KG1 (cell line): ENCODE data around the gene KCNS3.

Experiments
- DNase-seq: peaks from one replicate; lab custom pipeline; 2025; lab: John Stamatoyannopoulos, UW

Gene KCNS3

DNA sequence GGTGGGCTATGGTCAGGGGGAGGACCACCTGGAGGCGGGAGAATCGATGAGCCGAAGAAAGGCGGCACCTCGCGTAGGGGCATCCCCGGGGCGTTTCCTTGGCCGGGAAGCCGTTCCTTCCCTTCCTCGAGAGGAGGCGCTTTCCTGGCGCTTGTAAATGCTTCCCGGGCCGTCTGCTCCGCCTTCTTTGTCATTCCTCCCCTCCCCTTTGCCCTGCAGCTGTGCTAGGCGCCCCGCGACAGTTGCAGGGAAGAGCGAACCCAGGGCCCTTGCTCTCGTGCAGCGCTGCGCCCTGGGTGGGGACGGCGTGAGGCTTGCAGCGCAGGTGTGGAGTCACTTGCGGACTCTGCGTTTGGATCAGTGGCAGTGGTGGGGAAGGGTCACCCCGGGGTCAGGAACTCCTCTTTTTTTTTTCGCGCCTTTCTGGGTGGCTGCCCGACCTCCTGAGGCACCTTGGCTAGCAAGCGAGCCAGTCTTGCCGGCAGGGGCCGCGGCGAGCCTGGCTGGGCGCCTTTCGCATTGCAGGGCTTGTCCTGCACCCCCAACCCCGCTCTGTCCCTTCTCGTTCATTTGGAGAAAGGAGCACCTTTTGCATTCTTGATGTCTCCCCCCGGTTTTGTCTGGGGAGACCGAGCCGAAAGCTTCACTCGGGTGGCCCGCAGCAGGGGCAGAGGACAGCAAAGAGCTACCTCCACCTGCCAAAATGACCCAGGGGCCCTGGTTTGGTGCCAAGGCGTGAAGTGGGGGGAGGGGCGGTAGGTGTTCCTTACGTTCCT, 858 bp downstream of the KCNS3 start:
- no peak for DNase-seq

DNA sequence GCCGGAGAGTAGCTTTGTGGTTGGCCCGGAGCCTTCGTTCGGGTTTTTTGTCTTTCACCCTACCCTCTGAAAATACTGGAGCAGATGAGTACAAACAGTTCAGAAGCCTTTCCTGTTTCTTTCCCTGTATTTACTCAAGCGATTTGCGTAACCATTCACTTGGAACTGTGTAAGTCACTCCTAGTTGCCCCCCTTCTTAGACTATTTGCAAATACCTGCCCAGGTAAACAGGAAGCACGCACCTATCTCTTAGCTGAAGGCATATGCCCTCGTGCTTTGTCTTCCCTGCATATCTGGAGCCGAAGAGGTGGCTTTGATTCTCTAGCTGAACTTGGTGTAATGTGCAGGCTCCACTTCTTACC, 1.4 kb downstream of the KCNS3 start:
- DNase-seq: no peak

DNA sequence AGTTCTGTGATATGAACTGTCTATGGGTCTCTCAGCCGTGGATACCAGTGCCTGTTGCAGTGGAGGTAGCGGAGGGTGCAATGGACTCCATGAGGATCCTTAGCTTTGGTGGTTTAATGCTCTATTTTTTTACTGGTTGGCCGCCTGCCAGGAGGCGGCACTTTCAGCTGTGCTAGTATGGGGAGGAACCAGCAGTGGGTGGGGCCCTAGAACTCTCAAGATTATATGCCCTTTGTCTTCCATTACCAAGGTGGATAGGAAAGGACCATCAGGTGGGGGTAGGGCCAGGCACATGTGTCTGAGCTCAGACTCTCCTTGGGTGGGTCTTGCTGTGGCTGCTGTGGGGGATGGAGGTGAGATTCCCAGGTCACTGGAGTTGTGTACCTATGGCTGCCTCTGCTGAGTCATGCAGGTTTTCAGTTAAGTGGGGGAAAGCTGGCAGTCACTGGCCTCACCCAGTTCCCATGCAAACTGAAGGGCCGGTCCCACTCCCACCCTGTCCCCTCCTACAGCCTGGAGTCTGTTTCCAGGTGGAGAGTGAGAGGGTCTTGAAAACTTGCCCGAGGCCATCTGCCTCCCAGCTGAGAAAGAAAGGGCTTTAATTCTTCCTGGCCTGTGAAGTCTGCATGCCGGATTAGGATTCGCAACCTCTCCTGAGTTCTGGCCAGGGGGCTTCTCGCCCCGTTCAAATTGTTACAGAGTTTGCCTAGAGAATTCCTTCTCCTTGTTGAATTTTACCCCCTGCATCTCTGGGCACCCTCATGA, 14.5 kb downstream of the KCNS3 start:
- no peak for DNase-seq

DNA sequence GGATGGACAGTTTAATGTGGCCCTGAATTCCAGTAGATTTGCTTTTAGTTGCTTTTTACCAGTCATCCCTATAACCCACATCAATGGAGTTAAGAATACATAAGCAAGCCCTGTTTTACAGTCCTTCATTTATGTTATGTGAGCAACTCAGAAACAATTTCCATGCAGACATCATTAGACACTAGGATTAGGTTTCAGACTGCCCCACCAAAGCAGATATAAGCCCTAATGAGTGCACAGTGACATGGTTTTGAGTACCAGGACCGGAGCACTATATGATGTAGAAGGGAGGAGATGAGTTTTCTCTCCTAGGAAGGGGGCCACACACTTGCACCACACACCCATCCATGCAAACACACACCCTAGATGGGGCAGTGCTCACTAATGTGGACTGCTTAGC, 15.5 kb downstream of the KCNS3 start:
- no peak for DNase-seq

DNA sequence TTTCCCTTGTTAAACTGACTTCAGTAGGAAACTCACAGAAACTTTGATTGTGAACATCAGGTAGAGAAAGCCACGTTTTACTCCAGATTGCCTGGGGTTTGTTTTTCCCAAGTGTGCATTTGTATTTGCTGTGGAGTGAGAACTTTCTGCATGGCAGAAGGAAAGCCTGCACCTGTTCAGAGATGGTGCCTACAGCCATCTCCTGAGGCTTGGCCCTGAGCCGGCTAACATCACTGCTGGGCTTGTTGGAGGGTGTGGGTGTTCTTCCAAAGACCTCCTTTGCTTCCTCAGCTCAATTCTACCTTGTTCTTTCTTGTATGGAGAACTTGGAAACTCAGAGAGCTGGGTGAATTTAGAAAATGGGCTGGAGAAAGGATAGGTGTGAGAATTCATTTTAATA, 16.1 kb downstream of the KCNS3 start:
- DNase-seq: no peak

DNA sequence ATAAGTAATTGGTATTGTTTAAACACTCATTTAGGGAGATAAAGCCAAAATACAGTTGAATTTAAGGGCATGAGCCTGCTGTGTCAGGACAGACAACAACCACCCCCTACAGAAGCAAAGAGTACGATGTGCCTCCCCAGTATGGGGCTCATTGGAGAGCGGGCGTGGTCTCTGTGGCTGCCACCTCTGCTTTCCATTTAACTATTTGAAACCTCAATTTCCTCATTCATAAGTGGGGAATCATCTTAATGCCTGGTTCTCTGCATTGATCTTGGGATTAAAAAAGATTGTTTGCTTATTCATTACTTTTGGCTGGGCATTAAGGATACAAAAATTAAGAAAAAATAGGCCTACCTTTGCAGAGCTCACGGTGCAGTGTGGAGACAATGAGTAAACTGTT, 21.4 kb downstream of the KCNS3 start:
- DNase-seq: no peak

DNA sequence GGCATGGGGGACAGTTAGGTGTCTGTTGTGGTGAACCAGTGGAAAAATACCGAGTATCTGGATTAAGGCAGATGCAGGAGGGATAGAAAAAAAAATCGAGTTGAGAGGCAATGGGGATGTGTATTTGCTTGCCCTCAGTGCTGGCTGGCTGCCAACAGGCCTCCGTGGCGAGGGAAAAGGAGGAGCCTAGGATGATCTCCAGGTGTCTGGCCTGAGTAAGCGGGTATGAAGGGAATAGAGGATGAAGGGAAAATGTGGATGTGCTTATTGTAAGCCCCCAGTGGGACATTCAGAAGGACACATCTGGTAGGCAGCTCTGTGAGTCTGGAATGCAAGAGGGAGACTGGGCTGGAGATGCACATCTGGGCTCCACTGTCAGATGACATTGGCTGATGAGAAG, 22.8 kb downstream of the KCNS3 start:
- DNase-seq: no peak

DNA sequence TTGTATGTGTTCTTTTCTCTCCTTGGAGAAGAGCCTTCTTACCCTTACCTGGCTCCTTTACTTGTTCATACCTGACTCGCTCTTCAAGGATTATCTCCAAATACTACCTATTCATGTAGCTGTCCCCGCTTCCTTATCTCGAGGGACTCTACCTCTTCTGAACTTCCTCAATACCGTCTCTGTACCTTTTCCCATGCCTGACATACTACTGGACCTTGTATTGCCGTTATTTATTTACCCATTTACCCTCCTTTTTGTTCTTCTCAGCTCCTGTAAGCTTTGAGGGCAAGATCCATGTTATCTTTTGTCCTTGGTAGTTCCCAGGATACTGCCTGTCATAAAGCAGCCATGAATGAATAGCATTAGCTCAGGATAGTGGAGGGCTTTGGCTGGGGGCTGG, 32.5 kb downstream of the KCNS3 start:
- no peak for DNase-seq

DNA sequence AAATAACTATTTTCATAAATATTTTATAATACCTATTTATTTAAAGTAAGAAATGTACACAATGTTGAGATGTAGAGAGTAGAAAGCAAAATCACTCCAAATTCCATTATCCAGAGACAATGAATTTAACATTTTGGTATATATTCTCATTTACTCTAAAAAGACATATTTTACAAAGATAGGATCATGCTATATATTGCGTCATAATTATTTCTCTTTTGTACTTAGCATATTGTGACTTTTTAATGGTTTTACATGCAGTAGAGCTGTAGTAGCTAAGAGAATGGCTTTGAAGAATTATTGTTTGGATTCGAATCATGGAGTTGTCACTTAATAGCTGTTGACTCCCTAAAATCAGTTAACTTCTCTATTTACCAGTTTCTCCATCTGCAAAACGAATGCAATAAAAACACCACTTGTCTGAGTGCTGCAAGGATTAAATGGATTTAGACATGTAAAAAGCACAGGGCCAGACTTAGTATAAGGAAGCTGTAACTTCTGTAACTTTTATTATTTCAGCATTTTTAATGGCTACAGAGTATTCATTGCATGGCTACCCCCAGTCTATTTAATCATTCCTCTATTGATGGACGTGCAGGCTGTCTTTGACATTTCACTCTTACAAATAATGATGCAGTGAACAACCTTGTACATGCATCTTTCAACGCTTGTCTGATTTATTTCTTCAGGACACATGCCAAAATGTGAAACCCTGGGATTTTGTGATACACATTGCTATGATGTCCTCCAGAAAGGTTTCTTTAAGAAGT, 33.2 kb downstream of the KCNS3 start:
- DNase-seq: no peak

DNA sequence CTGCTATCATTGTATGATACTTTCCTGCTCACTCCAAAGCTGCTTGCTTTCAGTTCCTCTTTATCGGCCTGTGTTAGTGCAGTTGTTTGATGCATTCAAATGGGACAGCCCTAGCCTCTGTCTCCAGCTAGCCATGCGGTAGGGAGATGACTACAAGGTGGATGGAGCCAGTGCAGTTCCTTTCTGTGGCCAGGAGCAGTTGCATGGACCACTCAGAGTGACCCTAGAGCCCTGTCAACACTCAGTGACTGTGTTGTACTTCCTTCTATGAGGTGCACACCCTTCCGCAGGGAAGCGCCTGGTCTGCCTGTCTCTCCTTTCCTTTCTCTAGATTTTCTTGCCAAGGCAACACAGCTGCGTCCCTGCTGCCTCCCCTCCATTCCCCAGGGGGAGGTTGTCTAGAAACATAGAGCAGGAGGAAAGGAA, 33.8 kb downstream of the KCNS3 start:
- peak; percentile 2 for DNase-seq

DNA sequence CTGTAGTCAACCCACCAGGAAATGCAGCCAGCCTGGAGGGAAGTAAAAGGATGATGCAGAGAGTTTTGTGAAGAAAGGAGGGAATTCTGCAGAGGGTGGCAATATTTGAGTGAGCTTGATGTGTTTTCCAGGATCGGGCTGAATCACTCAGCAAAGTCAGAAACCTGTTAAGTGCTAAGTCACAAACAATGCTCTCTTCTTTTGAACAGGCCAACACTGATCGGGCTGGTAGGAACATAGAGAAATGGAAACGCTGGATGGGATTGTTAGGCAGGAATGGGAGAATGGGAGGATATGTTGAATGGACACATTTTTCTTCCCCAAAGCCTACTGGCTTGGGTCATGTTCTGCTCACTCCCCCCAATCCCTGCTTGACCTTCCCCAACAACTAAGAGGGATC, 36.6 kb downstream of the KCNS3 start:
- no peak for DNase-seq

DNA sequence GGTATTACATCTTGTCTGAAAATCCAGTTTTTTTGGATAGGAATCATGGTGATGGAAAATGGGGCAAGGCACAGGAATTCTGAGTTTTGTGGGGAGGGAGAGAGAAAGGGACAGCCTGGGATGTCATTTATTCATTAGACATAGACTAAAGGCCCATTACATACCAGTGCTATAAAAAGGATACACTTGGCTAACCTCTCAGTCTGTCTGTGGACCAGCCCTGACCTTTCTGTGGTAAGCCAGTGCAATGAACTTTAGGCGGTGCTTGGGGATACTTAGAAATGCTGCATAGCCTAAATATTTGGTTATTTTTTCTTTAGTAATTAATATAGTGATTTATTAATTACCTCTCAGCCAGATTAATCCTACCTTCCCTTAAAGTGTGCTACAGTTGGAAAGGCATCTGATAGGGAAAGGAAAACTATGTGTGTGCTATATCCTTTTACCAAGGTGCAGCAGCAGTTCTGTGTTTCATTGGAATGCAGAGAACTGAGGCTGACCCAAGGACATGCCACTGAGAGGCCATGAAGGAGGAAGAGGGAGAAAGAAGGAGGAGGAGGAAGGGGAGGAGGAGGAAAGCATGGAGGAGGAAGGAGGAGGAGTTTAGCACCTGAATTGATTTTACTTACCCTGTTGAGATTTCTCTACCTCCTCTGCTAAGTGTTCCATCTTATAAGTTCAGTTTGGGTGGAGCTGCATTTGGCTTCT, 37.5 kb downstream of the KCNS3 start:
- no peak for DNase-seq

DNA sequence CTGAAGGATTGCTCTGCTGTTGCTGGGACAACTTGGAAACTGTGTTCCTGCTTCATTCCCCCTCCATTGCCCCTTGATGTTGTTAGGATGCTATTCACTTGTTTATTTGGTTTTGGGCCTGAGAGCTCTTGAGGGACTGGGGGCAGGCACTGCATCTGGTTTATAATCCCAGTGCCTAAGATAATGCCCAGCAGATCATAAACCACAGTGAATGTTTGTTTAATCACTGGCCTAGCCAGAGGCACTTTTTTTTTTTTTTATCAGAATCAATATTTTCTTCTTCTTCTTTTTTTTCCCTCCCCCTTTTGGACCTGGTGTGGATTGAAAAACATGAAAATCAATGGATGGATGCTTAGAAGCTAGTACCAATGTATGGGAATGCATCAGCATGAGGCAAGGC, 38.1 kb downstream of the KCNS3 start:
- no peak for DNase-seq

DNA sequence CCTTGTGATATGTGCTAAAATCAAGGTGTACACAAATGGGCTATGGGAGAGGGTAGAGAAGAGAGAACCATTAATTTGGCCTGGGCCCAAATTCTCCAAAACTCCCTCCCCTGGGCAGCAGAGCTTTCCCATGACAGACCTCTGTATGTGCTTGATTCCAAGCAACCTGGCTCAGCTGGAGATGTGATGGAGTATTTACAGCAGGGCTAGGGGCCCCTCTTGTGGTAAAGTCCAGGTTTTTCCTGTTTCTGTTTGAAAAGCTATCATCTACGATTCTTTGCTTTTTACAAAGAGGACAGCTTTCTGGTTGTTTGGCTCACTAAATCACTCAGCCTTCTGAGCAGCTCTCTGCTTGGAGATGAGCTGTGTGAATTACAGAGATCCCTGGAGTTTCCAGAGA, 40.3 kb downstream of the KCNS3 start:
- DNase-seq: no peak

DNA sequence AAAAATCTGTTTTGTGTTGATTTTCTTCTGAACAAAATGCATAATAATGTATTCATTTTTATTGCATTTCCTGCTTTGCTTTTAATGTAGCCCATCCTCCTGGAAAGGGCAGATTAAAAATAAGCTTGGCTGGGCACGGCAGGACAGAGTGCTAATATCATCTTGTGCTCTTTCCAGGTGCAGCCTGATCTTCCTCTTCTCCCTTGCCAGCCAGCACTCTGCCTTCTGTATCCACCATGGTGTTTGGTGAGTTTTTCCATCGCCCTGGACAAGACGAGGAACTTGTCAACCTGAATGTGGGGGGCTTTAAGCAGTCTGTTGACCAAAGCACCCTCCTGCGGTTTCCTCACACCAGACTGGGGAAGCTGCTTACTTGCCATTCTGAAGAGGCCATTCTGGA, 52.3 kb downstream of the KCNS3 start:
- no peak for DNase-seq

DNA sequence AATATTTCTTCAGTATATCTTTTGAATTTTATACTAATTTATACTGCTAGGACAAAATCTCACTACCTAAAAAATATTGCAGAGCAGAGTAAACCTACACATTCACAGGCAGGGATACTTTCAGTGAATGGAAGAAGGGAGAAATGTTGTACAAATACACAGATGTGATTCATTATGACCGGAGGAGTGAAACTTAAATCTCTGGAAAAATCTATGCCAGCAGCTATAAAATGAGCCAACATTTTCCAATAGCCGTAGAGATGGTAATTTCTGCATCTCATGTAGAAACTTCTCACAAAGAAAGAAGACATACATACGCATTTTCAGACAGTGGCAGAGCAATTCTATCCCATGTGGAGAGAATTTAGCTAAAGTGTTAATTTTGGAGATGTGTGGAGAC, 54.8 kb downstream of the KCNS3 start:
- no peak for DNase-seq

DNA sequence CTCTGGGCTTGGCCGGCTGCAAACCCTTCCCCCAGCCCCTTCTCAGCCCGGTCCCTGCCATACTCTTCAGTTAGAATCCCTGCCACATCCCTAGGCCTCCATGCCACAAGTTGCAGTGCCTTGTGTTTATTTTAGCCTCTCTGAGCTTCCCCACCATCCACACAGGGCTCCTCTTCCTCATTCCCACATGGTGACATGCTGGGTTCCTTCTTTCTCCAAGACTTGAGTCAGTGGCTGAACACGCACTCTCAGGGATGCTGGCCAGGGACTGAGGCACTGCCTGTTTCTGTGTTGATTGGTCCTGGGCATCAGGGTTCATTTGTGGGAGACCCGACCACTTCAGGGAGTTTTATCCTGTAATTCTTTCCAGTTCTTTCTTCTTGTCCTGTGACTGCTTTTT, 56.3 kb downstream of the KCNS3 start:
- no peak for DNase-seq

DNA sequence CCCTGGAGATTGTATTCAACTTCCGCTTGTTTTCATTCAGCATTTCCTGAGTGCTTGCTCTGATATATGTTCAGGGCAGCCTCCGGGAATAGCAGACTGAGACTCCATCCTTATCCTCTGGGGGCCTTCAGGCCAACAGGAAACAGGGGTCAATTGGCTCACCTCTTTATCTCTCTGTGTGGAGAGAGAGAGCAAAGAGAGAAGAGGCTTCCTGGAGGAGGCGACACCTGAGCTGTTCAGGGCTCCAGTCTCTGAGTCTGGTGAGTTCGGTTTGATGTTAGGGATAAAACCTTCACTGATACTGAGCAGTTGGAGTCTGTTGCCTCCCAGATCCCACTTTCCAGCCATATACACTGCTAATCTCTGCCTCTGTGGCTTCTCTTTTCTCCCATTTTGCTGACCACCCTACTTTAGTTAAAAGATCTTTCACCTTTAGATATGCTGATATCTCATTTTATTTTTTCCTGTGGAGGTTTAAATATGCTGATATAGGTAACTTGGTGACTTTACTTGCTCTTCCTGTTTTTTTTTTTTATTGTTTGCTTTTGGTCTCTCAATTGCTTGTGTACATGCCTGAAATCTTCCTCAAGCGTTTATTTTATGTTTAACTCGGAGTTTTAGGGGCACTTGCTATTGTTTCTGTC, 56.9 kb downstream of the KCNS3 start:
- no peak for DNase-seq

DNA sequence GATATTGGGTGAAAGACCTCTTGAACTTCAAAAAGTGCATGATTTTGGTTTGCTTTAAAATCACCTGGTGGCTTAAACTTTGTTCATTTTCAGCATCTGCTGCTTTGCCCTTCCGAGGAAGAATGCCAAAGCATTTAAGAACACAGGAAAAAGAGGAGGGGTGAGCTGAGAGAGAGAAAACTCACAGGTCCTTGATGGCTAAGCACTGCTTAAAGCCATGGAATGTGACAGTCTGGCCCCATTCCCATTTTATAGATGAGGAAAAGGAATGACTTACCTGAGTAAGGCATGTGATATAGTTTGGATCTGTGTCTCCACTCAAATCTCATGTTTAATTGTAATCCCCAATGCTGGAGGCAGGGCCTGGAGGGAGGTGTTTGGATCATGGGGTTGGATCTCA, 58.1 kb downstream of the KCNS3 start:
- DNase-seq: no peak

DNA sequence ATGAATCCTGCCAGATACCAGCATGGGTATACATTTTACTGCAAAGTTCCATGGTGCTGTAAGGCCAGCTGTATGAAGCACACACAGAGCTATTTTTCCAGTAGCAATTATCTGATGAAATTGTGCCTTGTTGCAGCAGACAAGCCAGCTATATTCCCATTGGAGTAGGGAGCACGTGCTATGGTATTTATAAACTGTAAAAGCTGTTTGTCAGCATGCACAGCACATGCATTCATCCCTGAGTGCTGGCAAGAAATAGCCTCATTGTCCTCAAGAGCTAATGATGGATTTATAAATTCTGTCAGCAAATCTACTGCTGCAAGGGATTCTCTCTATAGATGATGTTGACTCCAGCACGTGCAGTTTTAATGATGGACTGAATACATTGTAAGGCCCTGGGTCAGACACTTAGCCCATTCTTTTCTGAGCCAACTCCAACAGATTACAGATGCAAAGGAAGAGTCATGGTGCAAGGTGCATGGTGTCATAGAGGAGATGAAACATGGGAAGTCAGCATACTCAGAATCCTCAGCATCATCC, 61.7 kb downstream of the KCNS3 start:
- DNase-seq: no peak

DNA sequence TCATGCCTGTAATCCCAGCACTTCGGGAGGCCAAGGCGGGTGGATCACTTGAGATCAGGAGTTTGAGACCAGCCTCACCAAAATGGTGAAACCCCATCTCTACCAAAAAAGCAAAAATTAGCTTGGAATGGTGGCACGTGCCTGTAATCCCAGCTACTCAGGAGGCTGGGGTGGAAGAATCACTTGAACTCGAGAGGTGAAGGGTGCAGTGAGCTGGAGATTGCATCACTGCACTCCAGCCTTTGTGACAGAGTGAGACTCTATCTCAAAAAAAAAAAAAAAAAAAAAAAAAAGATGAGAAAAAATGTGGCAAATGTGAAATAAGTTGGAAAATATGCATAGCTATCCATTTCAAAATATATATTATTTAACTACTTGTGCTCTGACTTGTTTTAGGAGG, 65.0 kb downstream of the KCNS3 start:
- DNase-seq: no peak

DNA sequence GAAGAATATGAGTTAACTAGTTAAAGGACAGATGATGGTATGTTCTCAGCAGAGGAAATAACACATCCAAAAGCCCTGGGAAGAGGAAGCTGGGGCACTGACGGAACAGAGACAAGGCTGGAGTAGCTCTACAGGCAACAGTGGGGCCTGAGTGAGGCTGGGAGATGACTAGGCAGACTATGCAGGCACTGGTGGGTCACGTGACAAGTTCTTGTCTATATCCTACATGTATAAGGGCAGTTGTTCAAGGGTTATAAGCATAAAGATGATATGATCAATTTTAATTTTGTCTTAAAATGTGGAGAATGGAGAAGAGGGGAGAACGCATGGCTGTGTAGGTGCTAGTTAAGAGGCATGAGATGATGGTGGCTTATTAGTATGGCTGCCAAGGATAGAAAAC, 68.6 kb downstream of the KCNS3 start:
- no peak for DNase-seq
